ENCODE measurements around the gene THAP7. TPM values are rescaled to one million over a fixed set of nuclear protein-coding genes. Genes with fewer than 3 reads are reported as not detected.

THAP7 gene
- total and polyA plus RNA-seq, 12 donors = 15.7 to 189 (median 48.6) TPM

- intact Hi-C loops (cut with DNase I) = no loop called here
- Histone ChIP-seq H3K27me3 (no peaks in the 10 kb centered on the region), H3K27ac (no peak overlapping the region)
Observed at GRCh38 chr22:20998411-20999336, 3.2 kb downstream of the THAP7 start.

DNA sequence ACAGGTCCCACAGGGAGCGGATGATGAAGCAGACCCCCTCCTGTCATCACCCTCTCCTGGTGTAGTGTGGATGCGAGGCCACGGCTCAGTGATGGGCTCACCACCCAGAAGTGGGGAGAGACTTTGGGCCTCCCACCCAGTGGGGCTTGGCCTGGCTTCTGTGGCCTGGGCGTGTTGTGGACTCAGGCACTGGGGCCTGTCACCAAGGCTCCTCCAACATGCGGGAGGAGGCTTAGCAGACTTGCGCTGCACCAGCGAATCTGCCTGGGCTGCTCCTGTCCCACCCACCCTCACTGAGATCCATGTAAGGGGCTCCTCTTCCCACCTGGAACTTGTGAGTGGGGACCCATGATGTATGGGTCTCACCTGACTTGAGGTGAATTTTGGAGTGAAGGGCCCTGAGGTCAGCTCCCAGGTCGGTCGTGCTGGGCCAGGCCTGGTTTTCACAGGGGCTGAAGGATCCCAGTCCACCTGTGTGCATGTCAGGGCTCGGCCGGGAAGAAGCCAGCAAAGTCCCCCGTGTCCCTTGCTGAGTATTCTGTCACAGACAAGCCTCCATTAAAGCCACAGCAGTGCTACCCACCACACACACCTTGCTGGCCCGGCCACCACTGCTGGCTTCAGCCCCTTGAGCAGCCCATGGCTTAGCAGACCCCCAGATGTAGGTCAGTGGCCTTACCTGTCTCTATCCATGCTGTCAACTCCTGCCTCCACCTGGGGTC, 4.2 kb downstream of the THAP7 start:
- Histone ChIP-seq H3K36me3 (replicated peaks in 1 of 2) (peaks cover 0 to 45% of the 10 kb centered on the region in 2 donors), H3K4me3 (no peak overlapping the region), H3K27me3 (no peaks in the 10 kb centered on the region), H3K9me3 (replicated peaks in 1 of 3) (no peaks in the 10 kb centered on the region), H3K27ac (no peak overlapping the region), H3K4me1 (replicated peaks in 1 of 2) (peaks cover 15 to 19% of the 10 kb centered on the region in 2 donors)
- WGBS, 4 donors = 71 to 84% (median 82%) methylated on average over 9 to 13 of the region's 13 CpGs
- intact Hi-C loops (cut with DNase I) = no loop called here
- TF ChIP-seq POLR2A (IDR thresholded peaks at IDR 0.05) = no peak
- TF ChIP-seq CTCF (IDR thresholded peaks at IDR 0.05) = no peak
- no peak for DNase-seq

More at GRCh38 chr22:20998411-20999336, 3.2 kb downstream of the THAP7 start:
- Histone ChIP-seq H3K4me3 (no peak overlapping the region), H3K36me3 (replicated peaks in 1 of 2) (peaks cover 0 to 35% of the 10 kb centered on the region in 2 donors), H3K9me3 (replicated peaks in 1 of 3) (no peaks in the 10 kb centered on the region), H3K4me1 (replicated peaks in 1 of 2) (peaks cover 23 to 28% of the 10 kb centered on the region in 2 donors)
- WGBS, 4 donors = 54 to 60% (median 57%) methylated on average over 6 to 7 of the region's 7 CpGs
- DNase-seq = no peak
- TF ChIP-seq POLR2A (IDR thresholded peaks at IDR 0.05) (no peak), CTCF (IDR thresholded peaks at IDR 0.05) (no peak)

- H3K4me3 ChIP-seq = no peak overlapping the region
- WGBS, 4 donors = 89 to 100% (median 93%) methylated on average over 3 to 27 of the region's 27 CpGs
- intact Hi-C loops (cut with DNase I) = no loop called here
- no peaks in the 10 kb centered on the region for H3K27me3 ChIP-seq
- H3K9me3 ChIP-seq (replicated peaks in 1 of 3) = no peaks in the 10 kb centered on the region
- H3K4me1 ChIP-seq (replicated peaks in 1 of 2) = peaks cover 14 to 19% of the 10 kb centered on the region in 2 donors
- peaks cover 0 to 53% of the 10 kb centered on the region in 2 donors for H3K36me3 ChIP-seq (replicated peaks in 1 of 2)
- no peak for TF ChIP-seq CTCF (IDR thresholded peaks at IDR 0.05)
- no peak for TF ChIP-seq POLR2A (IDR thresholded peaks at IDR 0.05)
- no peak overlapping the region for H3K27ac ChIP-seq
- DNase-seq = no peak
Observed at GRCh38 chr22:20996598-20997535, 5.1 kb downstream of the THAP7 start.

Data from adrenal gland (tissue), 12 donors.